ENCODE results near the gene PYGB.

PYGB gene

GRCh38 chr20:25271486-25272222 is 23.8 kb downstream of the PYGB start:
- DNase-seq (ENCODE audit: low spot score) = no peak

GRCh38 chr20:25272223-25273000 is 24.5 kb downstream of the PYGB start:
- DNase-seq (ENCODE audit: low spot score) = no peak

DNA sequence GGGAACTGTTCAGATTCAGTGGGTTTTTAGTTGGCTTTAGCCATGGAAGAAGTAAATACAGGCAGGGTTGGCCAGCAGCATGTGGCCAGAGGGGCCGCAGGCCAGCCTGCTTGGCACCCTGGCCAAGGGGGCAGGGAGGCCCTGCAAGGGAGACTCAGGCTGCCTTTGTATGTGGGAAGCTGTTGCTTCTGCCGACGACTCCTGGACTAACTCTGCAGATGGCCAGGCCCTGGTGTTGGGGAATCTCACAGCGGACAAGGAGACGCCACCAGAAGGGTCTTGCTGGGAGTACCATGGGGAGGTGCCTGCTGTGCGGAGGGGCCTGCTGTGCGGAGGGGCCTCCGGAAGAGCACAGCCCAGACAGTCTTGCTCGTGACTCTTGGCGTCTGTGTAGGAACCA is 25.2 kb downstream of the PYGB start:
- peak; percentile 68 for DNase-seq (ENCODE audit: low spot score)

DNA sequence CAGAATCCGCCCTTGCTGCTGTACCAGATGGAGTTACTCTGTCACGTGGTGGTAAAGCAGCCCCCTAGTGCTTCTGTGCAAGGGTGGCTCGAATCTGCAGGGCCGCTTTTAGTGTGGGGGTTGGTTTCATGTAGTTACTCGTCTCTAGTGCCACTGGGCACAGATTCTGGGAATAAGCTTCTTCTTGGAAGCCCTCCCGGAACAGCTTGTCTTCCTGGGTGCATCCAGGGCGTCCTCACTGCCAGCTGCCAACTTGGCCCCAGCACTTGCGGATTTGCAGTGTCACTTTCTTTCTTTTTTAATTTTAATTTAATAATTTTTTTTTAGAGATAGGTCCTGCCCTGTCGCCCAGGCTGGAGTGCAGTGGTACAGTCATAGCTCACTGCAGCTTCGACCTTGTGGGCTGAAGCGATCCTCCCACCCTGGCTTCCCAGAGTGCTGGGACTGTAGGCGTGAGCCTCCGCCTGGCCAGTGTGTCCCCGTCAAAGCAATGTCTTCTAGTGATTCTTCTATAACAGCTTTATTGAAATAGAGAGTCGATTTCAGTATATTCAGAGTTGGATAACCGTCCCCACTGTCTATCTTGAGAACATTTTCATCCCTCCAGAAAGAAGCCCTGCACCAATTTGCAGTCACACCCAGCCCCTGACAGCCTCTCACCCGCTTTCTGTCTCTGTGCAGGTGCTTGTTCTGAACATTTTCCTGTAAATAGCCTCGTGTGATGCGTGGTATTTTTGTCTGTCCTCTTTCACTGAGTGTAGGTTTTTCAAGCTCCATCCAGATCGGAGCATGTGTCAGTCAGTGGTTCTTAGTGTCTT is 25.9 kb downstream of the PYGB start:
- DNase-seq (ENCODE audit: low spot score) = peak; percentile 70

- no peak for DNase-seq (ENCODE audit: low spot score)
Observed at GRCh38 chr20:25274481-25274880, 26.6 kb downstream of the PYGB start.

DNA sequence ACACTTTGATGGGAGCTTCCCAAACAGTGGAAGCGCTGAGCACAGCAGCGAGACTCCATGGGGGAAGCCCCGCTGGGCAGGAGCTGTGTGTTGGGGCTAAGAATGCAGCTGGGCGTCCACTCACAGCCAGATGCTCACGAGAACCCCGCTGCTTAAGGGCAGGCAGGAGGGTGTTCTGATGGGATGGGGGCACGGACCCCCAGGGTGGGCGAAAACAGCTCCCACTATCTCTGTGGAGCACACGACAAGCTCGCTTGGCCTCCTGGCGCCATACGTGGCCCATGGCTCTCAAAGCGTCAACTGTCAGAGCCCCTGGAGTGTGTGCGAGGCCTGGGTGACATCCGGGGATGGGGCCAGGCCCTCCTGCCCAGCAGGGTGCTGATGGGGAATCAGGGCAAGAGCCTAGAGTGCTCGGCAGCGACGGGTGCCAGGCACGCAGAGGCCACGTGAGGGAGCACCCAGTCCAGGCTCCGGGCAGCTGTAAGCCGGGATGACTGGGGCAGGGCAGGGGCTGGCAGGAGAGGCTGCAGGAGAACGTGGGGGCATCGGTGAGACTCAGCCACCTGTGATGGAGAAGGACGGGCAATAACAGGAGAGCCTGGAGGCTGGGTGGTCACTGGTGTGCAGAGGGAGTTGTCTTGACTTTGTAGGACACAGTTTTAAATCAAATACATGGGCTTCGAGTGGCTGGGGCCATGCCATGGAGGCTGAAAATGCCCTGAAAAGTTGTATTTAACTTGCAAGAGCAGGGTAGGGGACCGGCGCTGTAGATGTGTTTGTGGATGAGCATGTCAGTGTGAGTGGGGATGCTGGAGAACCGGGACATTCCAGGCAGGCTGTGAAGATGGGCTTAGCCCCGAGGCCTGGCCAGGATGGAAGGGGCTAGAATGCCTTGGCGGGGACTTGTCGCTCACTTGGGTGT is 27.3 kb downstream of the PYGB start:
- DNase-seq (ENCODE audit: low spot score) = no peak

- DNase-seq (ENCODE audit: low spot score) = no peak
Observed at GRCh38 chr20:25275813-25276532, 28.1 kb downstream of the PYGB start.

DNA sequence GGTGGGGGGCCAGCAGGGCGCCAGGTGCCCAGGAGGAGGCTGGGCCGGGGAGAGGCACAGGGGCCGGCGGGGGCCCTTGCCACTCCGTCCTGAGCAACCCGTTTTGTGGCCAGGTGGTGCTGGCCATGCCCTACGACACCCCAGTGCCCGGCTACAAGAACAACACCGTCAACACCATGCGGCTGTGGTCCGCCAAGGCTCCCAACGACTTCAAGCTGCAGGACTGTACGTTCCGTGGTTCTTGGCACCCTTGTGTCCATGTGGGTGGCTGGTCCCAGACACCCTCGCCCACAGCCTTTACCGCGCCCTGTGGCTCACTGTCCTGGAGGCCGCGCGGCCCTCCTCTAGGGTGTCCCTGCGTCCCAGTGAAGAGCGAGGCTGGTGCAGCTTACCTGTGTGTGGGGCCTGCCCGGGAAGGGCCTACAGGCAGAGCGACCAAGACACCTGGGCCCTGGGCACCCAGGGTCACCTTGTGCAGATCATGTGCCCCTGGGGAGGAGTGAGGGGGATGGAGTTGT is 28.7 kb downstream of the PYGB start:
- no peak for DNase-seq (ENCODE audit: low spot score)

GRCh38 chr20:25277051-25277801 is 29.3 kb downstream of the PYGB start:
- no peak for DNase-seq (ENCODE audit: low spot score)

GRCh38 chr20:25277941-25278521 is 30.1 kb downstream of the PYGB start:
- no peak for DNase-seq (ENCODE audit: low spot score)

- DNase-seq (ENCODE audit: low spot score) = no peak
Observed at GRCh38 chr20:25278636-25279361, 30.9 kb downstream of the PYGB start.

DNA sequence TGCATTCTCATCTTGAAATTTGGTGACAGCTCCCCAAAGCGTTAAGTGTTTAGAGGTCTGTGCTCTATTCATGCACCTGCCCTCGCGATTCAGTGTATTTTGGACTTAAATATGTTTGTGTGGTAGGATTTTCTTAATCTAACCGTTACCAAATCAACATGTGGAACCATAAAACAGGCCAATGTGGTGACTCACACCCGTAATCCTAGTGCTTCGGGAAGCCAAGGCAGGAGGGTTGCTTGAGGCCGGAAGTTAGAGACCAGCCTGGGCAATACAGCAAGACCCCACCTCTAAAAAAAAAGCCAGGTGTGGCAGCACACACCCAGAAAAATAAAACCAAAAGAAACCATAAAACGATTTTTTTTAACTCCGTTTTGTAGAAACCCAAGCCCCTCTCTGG is 31.5 kb downstream of the PYGB start:
- no peak for DNase-seq (ENCODE audit: low spot score)

- DNase-seq (ENCODE audit: low spot score) = no peak
Observed at GRCh38 chr20:25280051-25280573, 32.2 kb downstream of the PYGB start.

DNA sequence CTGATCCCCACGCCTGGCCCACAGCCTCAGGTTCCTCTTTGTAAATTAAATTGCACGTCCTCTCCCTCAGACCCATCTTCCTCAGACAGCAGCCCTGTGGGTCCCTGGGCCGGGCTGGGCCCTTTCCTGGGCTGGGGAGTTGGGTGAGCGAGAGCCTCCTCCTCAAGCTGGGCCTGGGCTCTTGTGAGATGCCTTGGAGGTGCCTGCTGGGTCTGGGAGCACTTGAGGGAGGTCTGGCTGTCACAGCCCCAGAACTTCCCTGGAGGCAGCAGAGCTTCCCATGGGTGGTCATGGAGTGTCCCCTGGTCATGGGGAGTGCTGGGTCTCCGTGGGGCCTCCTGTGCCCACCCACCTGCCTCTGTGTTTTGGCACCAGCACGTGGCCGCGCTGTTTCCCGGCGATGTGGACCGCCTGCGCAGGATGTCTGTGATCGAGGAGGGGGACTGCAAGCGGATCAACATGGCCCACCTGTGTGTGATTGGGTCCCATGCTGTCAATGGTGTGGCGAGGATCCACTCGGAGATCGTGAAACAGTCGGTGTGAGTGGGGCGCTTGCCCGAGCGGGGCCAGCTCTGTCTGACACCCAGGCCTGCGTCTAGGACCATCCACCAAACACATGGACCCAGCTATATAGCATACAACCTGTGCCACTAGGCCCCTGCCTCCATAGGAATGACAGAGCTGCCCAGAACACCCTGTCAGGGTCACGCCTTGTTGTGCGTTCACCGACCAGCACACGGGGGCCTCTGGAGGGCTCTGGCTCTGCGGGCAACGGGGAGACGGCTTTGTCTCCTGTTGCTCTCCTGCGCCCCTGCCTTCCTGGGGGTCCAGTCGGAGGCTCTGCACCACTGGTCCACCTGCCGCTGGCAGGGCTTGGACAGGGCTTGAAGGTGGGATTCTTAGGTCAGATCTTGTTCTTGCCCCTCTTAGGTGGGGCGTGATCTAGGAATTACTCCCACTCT is 33.0 kb downstream of the PYGB start:
- no peak for DNase-seq (ENCODE audit: low spot score)

DNA sequence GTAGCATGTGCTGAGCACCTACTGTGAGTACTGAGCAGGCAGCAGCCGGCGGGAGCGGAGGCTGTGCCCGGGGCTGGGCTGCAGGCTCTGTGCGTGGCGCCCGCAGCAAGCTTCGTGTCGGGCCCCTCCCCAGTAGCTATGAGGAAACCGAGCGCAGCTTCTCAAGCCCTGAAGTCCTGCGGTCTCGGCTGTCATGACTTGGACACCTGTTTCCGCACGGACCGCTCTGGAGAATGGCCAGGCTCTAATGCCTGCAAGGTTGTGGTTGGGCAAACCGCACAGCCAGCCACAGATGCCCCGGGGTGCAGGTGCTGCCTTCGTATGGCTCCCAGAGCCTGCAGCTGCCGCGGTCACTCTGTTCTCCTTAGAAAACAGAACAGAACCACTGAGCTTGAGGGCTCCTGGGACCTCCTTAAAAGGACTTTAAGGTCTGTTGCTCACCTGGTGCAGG is 33.7 kb downstream of the PYGB start:
- DNase-seq (ENCODE audit: low spot score) = no peak

DNA sequence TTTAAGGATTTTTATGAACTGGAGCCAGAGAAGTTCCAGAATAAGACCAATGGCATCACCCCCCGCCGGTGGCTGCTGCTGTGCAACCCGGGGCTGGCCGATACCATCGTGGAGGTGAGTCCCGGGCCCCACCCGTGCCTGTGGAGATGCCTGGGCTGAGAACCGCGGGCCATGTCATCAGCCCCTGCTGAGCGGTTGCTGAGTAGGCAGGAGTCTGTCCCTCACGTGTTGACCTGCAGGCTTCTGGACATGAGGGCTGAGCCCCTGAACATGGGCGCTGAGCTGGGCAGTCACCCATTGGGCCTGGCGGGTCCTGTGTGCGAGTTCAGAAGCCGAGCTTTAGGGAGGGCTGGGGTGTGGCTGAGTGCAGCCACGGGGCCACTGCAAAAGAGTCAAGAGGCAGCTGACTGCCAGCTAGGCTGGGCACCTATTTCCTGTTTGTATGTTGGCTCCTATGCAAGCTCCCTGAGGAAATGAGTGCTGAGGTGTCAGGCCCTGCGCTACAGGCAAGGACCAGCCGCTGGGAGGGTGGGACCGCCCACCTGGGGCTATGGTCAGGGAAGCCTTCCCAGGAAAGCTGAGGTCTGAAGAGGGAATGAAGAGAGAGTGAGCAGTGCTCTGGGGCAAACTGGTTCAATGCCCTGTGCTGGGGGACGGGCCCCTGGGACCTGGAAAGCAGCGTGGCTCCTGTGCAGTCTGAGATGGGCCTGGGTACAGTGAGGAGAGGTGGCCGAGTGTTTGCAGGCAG is 34.3 kb downstream of the PYGB start:
- no peak for DNase-seq (ENCODE audit: low spot score)

DNA sequence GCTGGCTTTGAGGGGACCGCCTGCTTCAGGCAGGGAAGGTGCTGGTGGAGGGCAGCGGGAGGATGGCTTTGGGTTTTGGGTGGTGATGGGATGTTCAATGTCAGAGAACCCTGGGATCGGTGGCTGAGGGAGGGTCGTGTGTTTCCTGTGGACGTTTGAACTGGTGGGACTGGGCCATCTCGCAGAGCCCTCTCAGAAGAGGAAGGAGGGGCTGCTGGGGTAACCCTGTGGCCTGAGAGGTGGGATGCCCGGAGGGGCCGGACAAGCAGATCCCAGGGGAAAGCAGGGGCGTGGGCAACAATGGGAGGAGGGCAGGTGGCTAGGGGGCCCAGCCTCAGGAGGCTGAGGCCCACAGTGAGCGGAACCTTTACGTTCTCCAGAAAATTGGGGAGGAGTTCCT is 34.9 kb downstream of the PYGB start:
- no peak for DNase-seq (ENCODE audit: low spot score)
